PC-9 (cell line): Measurements from ENCODE around the gene VPS39.

Experiments used
- EZH2 ChIP-seq: fragments of 200-600 bp; sonication (generic); IDR thresholded peaks from 2 replicates; pipeline ENCODE4 v1.8.0; 2017; ENCODE audit warnings: antibody characterized with exemption, low read depth
- TF ChIP-seq, protein P1 (sequence below): fragments of 200-600 bp; sonication (generic); conservative IDR thresholded peaks from 2 replicates; pipeline ENCODE4 v1.6.1; 2017; ENCODE audit warnings: mixed run types, antibody characterized with exemption, mild to moderate bottlenecking, moderate library complexity

DNA sequence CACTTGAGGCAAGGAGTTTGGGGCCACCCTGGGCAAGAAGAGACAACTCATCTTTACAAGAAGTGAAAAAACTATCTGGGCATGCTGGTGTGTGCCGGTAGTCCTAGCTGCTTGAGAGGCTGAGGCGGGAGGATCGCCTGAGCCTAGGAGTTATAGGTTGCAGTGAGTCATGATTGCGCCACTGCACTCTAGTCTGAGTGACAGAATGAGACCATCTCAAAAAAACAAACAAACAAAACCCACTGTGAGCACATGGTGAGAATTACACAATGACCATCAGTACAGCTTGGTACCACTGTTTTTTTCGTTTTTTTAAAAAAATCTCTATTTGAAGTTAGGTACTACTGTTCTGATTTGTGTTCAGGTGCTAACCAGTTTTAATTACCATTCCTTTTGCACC, 13.6 kb downstream of the VPS39 start:
- TF ChIP-seq, protein P1, sequence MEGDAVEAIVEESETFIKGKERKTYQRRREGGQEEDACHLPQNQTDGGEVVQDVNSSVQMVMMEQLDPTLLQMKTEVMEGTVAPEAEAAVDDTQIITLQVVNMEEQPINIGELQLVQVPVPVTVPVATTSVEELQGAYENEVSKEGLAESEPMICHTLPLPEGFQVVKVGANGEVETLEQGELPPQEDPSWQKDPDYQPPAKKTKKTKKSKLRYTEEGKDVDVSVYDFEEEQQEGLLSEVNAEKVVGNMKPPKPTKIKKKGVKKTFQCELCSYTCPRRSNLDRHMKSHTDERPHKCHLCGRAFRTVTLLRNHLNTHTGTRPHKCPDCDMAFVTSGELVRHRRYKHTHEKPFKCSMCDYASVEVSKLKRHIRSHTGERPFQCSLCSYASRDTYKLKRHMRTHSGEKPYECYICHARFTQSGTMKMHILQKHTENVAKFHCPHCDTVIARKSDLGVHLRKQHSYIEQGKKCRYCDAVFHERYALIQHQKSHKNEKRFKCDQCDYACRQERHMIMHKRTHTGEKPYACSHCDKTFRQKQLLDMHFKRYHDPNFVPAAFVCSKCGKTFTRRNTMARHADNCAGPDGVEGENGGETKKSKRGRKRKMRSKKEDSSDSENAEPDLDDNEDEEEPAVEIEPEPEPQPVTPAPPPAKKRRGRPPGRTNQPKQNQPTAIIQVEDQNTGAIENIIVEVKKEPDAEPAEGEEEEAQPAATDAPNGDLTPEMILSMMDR: no peak
- TF ChIP-seq EZH2: no peak
